Measurements from ENCODE around the gene SERPINB3. TPM values are rescaled to one million over a fixed set of nuclear protein-coding genes. Genes with fewer than 3 reads are reported as not detected.

The SERPINB3 gene
- total and polyA plus RNA-seq, 2 donors = 2.6 to 47.5 TPM

DNA sequence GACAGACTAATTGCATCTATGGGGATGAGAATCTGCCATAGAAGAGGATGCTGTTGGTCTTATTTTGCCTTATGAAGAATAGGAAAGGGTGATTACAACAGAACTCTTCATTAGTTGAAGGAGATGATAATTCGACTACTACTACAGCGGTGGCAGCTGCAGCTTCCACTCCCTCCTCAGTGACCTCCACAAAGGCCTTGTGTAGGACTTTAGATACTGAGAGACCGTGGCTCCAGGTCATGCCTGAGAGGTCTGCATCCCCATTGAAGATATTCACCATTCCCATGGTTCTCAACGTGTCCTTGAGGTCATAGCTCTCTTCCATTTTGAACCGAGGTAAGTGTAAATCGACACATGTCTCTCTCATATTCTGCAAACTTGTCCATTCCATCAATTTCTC is 24.0 kb downstream of the SERPINB3 start:
- no peak for DNase-seq (ENCODE audit: low read depth in 6 of 9, low spot score in 9 of 9)
- Histone ChIP-seq H3K27ac (ENCODE audit: low read depth in 1 of 2, low read length in 1 of 2) (no peak overlapping the region), H3K4me1 (ENCODE audit: control insufficient read depth in 2 of 2, insufficient read depth in 2 of 2, low read length in 2 of 2) (no peaks in the 10 kb centered on the region), H3K36me3 (ENCODE audit: control insufficient read depth in 2 of 2, insufficient read depth in 2 of 2, low read length in 1 of 2) (no peaks in the 10 kb centered on the region), H3K9me3 (ENCODE audit: control insufficient read depth in 2 of 2, insufficient read depth in 1 of 2, low read length in 1 of 2) (no peaks in the 10 kb centered on the region), H3K4me3 (ENCODE audit: low read length in 2 of 2) (no peak overlapping the region), H3K27me3 (ENCODE audit: control insufficient read depth in 2 of 2, insufficient read depth in 1 of 2, low read length in 1 of 2) (no peaks in the 10 kb centered on the region)
- 87% methylated on average over 6 of the region's 6 CpGs for WGBS

DNA sequence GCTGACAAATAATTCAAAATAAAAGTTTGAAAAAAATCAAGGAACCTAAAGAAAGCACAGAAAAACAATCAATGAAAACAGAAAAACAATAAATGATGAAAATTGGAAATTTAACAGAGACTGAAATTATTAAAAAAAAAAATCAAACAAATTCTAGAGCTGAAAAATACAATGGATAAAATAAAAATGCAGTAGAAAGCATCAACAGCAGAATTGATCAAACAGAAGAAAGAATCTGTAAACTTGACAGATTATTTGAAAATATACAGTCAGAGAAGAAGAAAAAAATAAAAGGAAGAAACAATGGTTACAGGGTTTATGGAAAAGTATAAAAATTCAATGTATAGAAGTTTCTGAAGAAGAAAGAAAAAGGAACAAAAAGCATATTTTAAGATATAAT is 33.9 kb downstream of the SERPINB3 start:
- no peak overlapping the region for H3K27ac ChIP-seq (ENCODE audit: low read depth in 1 of 2, low read length in 1 of 2)
- peaks cover 1 to 20% of the 10 kb centered on the region in 2 donors for H3K9me3 ChIP-seq (ENCODE audit: control insufficient read depth in 2 of 2, insufficient read depth in 1 of 2, low read length in 1 of 2)
- no peak for DNase-seq (ENCODE audit: low read depth in 6 of 9, low spot score in 9 of 9)
- no peaks in the 10 kb centered on the region for H3K27me3 ChIP-seq (ENCODE audit: control insufficient read depth in 2 of 2, insufficient read depth in 1 of 2, low read length in 1 of 2)
- no peak overlapping the region for H3K4me3 ChIP-seq (ENCODE audit: low read length in 2 of 2)
- no peaks in the 10 kb centered on the region for H3K4me1 ChIP-seq (ENCODE audit: control insufficient read depth in 2 of 2, insufficient read depth in 2 of 2, low read length in 2 of 2)
- H3K36me3 ChIP-seq (ENCODE audit: control insufficient read depth in 2 of 2, insufficient read depth in 2 of 2, low read length in 1 of 2) = no peaks in the 10 kb centered on the region

DNA sequence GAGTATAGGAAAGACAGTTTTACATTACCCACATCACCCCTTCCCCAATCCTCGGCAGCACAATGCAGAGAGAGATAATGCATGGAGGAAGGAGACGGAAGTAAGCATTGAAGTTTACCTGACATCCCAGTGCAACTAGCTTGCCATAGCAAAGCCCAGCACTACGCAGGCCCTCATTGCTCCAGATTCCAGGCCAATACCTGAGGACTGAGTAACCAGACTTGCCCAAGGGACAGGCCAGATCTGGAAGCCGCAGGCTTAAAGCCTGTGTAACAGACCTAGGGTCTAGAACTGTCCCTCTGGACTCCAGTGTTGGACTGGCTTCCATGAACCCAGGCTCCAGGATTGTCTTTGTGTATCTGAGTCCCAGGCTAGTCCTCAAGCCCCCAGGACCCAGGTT is 35.3 kb downstream of the SERPINB3 start:
- no peaks in the 10 kb centered on the region for H3K27me3 ChIP-seq (ENCODE audit: control insufficient read depth in 2 of 2, insufficient read depth in 1 of 2, low read length in 1 of 2)
- no peak for DNase-seq (ENCODE audit: low read depth in 6 of 9, low spot score in 9 of 9)
- no peak overlapping the region for H3K4me3 ChIP-seq (ENCODE audit: low read length in 2 of 2)
- 84% methylated on average over 4 of the region's 4 CpGs for WGBS
- no peak overlapping the region for H3K27ac ChIP-seq (ENCODE audit: low read depth in 1 of 2, low read length in 1 of 2)
- H3K9me3 ChIP-seq (ENCODE audit: control insufficient read depth in 2 of 2, insufficient read depth in 1 of 2, low read length in 1 of 2) = peaks cover 1 to 20% of the 10 kb centered on the region in 2 donors
- no peaks in the 10 kb centered on the region for H3K36me3 ChIP-seq (ENCODE audit: control insufficient read depth in 2 of 2, insufficient read depth in 2 of 2, low read length in 1 of 2)
- no peaks in the 10 kb centered on the region for H3K4me1 ChIP-seq (ENCODE audit: control insufficient read depth in 2 of 2, insufficient read depth in 2 of 2, low read length in 2 of 2)

DNA sequence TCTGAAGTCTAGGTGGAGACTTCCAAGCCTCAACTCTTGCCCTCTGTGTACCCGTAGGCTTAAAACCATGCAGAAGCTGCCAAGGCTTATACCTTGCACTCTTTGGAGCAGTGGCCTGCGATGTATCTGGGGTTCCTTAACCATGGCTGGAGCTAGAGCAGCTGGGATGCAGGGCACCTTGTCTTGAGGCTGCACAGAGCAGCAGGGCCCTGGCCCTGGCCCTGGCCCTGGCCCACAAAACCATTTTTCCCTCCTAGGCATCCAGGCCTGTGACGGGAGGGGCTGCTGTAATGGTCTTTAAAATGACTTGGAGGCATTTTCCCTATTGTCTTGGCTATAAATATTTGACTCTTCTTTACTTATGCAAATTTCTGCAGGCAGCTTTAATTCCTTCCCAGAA is 36.8 kb downstream of the SERPINB3 start:
- H3K27ac ChIP-seq (ENCODE audit: low read depth in 1 of 2, low read length in 1 of 2) = no peak overlapping the region
- no peaks in the 10 kb centered on the region for H3K36me3 ChIP-seq (ENCODE audit: control insufficient read depth in 2 of 2, insufficient read depth in 2 of 2, low read length in 1 of 2)
- H3K4me3 ChIP-seq (ENCODE audit: low read length in 2 of 2) = no peak overlapping the region
- H3K4me1 ChIP-seq (ENCODE audit: control insufficient read depth in 2 of 2, insufficient read depth in 2 of 2, low read length in 2 of 2) = no peaks in the 10 kb centered on the region
- H3K9me3 ChIP-seq (ENCODE audit: control insufficient read depth in 2 of 2, insufficient read depth in 1 of 2, low read length in 1 of 2) = peaks cover 1 to 20% of the 10 kb centered on the region in 2 donors
- H3K27me3 ChIP-seq (ENCODE audit: control insufficient read depth in 2 of 2, insufficient read depth in 1 of 2, low read length in 1 of 2) = no peaks in the 10 kb centered on the region
- DNase-seq (ENCODE audit: low read depth in 6 of 9, low spot score in 9 of 9) = no peak
- 92% methylated on average over 3 of the region's 3 CpGs for WGBS

DNA sequence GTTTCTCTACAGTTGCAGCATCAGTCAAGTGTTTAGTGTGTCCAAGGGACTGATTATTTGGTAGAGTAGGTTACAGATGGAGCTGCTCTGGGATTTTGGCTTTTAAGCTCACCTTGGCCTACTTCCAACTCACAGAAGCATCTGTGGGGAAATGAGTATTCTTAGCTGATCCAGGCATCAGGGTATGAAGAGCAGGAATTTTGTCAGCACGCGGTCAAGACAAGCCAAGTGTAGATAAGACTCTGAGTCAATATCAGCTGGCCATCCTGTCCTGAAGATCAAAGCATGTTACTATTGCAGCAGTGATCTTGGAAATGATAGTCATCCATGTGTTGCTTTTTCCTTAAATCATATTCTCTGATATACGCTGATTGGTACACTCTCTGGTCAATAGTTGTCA is 42.0 kb downstream of the SERPINB3 start:
- no peaks in the 10 kb centered on the region for H3K27me3 ChIP-seq (ENCODE audit: control insufficient read depth in 2 of 2, insufficient read depth in 1 of 2, low read length in 1 of 2)
- DNase-seq (ENCODE audit: low read depth in 6 of 9, low spot score in 9 of 9) = no peak
- H3K4me1 ChIP-seq (ENCODE audit: control insufficient read depth in 2 of 2, insufficient read depth in 2 of 2, low read length in 2 of 2) = no peaks in the 10 kb centered on the region
- H3K9me3 ChIP-seq (ENCODE audit: control insufficient read depth in 2 of 2, insufficient read depth in 1 of 2, low read length in 1 of 2) = peaks cover 1 to 3% of the 10 kb centered on the region in 2 donors
- no peak overlapping the region for H3K27ac ChIP-seq (ENCODE audit: low read depth in 1 of 2, low read length in 1 of 2)
- WGBS = 93% methylated on average over 3 of the region's 3 CpGs
- no peak overlapping the region for H3K4me3 ChIP-seq (ENCODE audit: low read length in 2 of 2)
- no peaks in the 10 kb centered on the region for H3K36me3 ChIP-seq (ENCODE audit: control insufficient read depth in 2 of 2, insufficient read depth in 2 of 2, low read length in 1 of 2)

DNA sequence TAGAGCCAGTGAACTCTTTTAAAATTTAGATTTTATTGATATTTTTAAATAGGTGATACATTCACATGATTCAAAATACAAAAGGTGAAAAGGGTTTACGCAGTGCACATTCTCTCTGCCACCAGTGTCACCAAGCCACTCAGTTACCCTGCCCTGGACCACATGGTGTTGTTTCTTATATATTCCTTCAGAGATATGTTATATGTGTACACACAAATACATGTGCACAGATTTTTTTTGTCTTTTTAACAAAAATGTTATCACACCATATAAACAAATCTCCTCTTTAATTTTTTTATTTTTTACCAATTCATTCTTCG is 43.8 kb downstream of the SERPINB3 start:
- 96% methylated on average over 2 of the region's 2 CpGs for WGBS
- no peak overlapping the region for H3K27ac ChIP-seq (ENCODE audit: low read depth in 1 of 2, low read length in 1 of 2)
- no peak for DNase-seq (ENCODE audit: low read depth in 6 of 9, low spot score in 9 of 9)
- no peaks in the 10 kb centered on the region for H3K4me1 ChIP-seq (ENCODE audit: control insufficient read depth in 2 of 2, insufficient read depth in 2 of 2, low read length in 2 of 2)
- H3K4me3 ChIP-seq (ENCODE audit: low read length in 2 of 2) = no peak overlapping the region
- no peaks in the 10 kb centered on the region for H3K36me3 ChIP-seq (ENCODE audit: control insufficient read depth in 2 of 2, insufficient read depth in 2 of 2, low read length in 1 of 2)
- no peaks in the 10 kb centered on the region for H3K9me3 ChIP-seq (ENCODE audit: control insufficient read depth in 2 of 2, insufficient read depth in 1 of 2, low read length in 1 of 2)
- no peaks in the 10 kb centered on the region for H3K27me3 ChIP-seq (ENCODE audit: control insufficient read depth in 2 of 2, insufficient read depth in 1 of 2, low read length in 1 of 2)

DNA sequence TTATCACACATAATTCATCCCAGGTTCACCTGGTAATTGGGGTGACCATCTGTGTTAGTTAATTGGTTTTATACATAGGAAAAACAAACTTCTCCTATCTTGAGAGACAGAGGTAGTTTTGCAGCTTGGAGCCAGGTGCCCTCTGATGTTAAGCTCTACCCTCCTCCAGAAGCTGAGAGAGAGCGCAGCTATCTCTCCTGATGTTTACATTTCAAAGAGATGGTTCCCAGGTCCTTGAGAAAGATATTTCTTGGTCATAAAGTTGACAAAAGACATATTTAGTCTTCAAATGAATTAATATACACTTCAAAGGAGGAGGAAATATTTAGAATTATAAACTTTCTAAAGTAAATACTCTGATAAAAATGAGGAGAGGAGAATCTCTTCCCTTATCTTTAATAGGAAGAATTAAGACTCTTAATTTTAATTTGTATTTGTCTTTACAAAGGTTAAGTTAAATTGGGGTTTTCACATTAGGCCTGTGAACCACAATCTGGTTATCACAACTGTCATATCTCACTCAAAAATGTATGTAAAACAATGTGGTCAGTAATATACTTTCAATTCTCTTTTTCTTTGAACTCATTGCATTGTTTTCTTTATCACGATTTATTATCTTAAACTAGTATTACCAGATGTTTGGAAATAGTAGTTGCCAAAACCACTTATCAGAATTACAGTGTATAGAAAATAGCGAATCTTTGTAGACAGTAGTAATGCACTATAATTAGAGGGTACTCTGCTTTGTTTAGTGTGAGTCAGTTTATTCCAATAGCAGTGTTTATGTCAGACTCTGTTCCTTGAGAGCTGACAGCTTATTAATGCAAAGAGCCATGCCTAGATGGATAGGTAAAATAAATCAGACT is 44.4 kb downstream of the SERPINB3 start:
- DNase-seq (ENCODE audit: low read depth in 6 of 9, low spot score in 9 of 9) = no peak
- WGBS = 73% methylated on average over 3 of the region's 3 CpGs

DNA sequence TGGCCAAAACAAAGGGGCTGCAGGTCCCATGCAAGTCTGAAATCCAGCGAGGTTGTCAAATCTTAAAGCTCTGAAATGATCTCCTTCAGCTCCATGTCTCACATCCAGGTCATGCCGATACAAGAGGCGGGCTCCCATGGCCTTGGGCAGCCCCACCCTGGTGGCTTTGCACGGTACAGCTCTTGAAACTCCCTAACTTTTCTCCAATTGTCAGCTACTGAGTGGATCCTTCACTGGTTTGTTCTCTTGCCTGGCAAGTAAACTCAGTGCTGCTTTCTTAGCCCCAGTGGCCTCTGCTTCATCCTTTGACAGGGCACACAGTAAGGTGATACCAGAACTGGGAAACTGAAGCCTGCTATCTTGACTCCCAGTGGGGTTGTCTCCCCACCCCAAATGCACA is 48.3 kb downstream of the SERPINB3 start:
- Histone ChIP-seq H3K36me3 (ENCODE audit: control insufficient read depth in 2 of 2, insufficient read depth in 2 of 2, low read length in 1 of 2) (no peaks in the 10 kb centered on the region), H3K4me1 (ENCODE audit: control insufficient read depth in 2 of 2, insufficient read depth in 2 of 2, low read length in 2 of 2) (no peaks in the 10 kb centered on the region), H3K4me3 (ENCODE audit: low read length in 2 of 2) (no peak overlapping the region), H3K27me3 (ENCODE audit: control insufficient read depth in 2 of 2, insufficient read depth in 1 of 2, low read length in 1 of 2) (no peaks in the 10 kb centered on the region), H3K27ac (ENCODE audit: low read depth in 1 of 2, low read length in 1 of 2) (no peak overlapping the region), H3K9me3 (ENCODE audit: control insufficient read depth in 2 of 2, insufficient read depth in 1 of 2, low read length in 1 of 2) (no peaks in the 10 kb centered on the region)
- WGBS = 93% methylated on average over 4 of the region's 4 CpGs
- DNase-seq (ENCODE audit: low read depth in 6 of 9, low spot score in 9 of 9) = no peak

More for the DNA sequence above, 44.4 kb downstream of the SERPINB3 start:
- Histone ChIP-seq H3K4me1 (ENCODE audit: control insufficient read depth in 2 of 2, insufficient read depth in 2 of 2, low read length in 2 of 2) (no peaks in the 10 kb centered on the region), H3K9me3 (ENCODE audit: control insufficient read depth in 2 of 2, insufficient read depth in 1 of 2, low read length in 1 of 2) (no peaks in the 10 kb centered on the region), H3K27ac (ENCODE audit: low read depth in 1 of 2, low read length in 1 of 2) (no peak overlapping the region), H3K36me3 (ENCODE audit: control insufficient read depth in 2 of 2, insufficient read depth in 2 of 2, low read length in 1 of 2) (no peaks in the 10 kb centered on the region), H3K27me3 (ENCODE audit: control insufficient read depth in 2 of 2, insufficient read depth in 1 of 2, low read length in 1 of 2) (no peaks in the 10 kb centered on the region), H3K4me3 (ENCODE audit: low read length in 2 of 2) (no peak overlapping the region)

DNA sequence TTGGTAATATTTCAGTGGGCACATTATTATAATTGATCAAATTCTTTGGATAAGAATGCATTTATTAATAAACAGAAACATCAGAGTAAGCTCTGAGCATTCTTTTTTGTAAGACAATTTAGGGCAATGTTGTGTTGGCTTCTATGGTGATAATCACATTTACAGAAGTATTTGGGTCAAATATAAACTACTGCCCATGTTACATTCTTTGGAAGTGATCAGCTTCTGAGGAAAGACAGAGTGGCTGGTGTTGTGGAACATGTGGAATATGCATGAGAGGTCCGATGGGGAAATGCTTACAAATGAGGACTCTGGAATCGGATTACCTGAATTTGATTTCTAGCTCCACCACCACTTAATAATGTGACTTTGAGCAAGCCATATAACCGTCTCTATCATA is 55.2 kb downstream of the SERPINB3 start:
- H3K27ac ChIP-seq (ENCODE audit: low read depth in 1 of 2, low read length in 1 of 2) = no peak overlapping the region
- H3K9me3 ChIP-seq (ENCODE audit: control insufficient read depth in 2 of 2, insufficient read depth in 1 of 2, low read length in 1 of 2) = no peaks in the 10 kb centered on the region
- DNase-seq (ENCODE audit: low read depth in 6 of 9, low spot score in 9 of 9) = no peak
- WGBS = 92% methylated on average over 3 of the region's 3 CpGs
- no peaks in the 10 kb centered on the region for H3K27me3 ChIP-seq (ENCODE audit: control insufficient read depth in 2 of 2, insufficient read depth in 1 of 2, low read length in 1 of 2)
- H3K4me1 ChIP-seq (ENCODE audit: control insufficient read depth in 2 of 2, insufficient read depth in 2 of 2, low read length in 2 of 2) = no peaks in the 10 kb centered on the region
- H3K4me3 ChIP-seq (ENCODE audit: low read length in 2 of 2) = no peak overlapping the region
- H3K36me3 ChIP-seq (ENCODE audit: control insufficient read depth in 2 of 2, insufficient read depth in 2 of 2, low read length in 1 of 2) = no peaks in the 10 kb centered on the region
